BE2C (cell line): ENCODE measurements around the gene LAMTOR1.
"Not testable (repeated sequence)": the region's sequence is repeated elsewhere in the genome, so short reads cannot be mapped to it uniquely, and the experiment has no call there.

Experiments
- DNase-seq: peaks from one replicate; pipeline ENCODE4 v3.0.0-alpha.2; 2020
- H3K27me3 ChIP-seq: fragments of 250-450 bp; sonication (Bioruptor Pico); 2 replicates; pipeline ENCODE4 v1.5.1; 2020; ENCODE audit warnings: mild to moderate bottlenecking
- H3K36me3 ChIP-seq: fragments of 250-450 bp; sonication (Bioruptor Pico); 2 replicates; pipeline ENCODE4 v1.5.1; 2020; ENCODE audit warnings: mild to moderate bottlenecking
- H3K4me1 ChIP-seq: fragments of 250-450 bp; sonication (Bioruptor Pico); 2 replicates; pipeline ENCODE4 v1.5.1; 2020
- H3K4me3 ChIP-seq: 2 replicates; pipeline ENCODE4 v1.5.1; 2011; ENCODE audit warnings: low read depth, low read length
- H3K9me3 ChIP-seq: fragments of 250-450 bp; sonication (Bioruptor Pico); 2 replicates; pipeline ENCODE4 v1.5.1; 2020
- CTCF ChIP-seq: IDR thresholded peaks from 2 replicates; pipeline ENCODE4 v1.5.1; 2012; ENCODE audit warnings: mild to moderate bottlenecking, low read depth, low read length

LAMTOR1 gene

GRCh38 chr11:72140661-72141060 lies 37.6 kb upstream of the LAMTOR1 start:
- H3K4me3 ChIP-seq: no peak overlapping the region
- H3K36me3 ChIP-seq: no peaks in the 10 kb centered on the region
- TF ChIP-seq CTCF: no peak
- no peak for DNase-seq
- no peaks in the 10 kb centered on the region for H3K9me3 ChIP-seq
- H3K27me3 ChIP-seq: no peaks in the 10 kb centered on the region
- no peaks in the 10 kb centered on the region for H3K4me1 ChIP-seq

GRCh38 chr11:72139500-72139899 lies 36.4 kb upstream of the LAMTOR1 start:
- Histone ChIP-seq H3K9me3 (no peaks in the 10 kb centered on the region), H3K4me1 (no peaks in the 10 kb centered on the region), H3K27me3 (no peaks in the 10 kb centered on the region), H3K36me3 (no peaks in the 10 kb centered on the region), H3K4me3 (no peak overlapping the region)
- no peak for DNase-seq
- no peak for TF ChIP-seq CTCF

- Histone ChIP-seq H3K9me3 (no peaks in the 10 kb centered on the region), H3K4me3 (no peak overlapping the region), H3K4me1 (no peaks in the 10 kb centered on the region), H3K36me3 (no peaks in the 10 kb centered on the region), H3K27me3 (no peaks in the 10 kb centered on the region)
- TF ChIP-seq CTCF: no peak
- no peak for DNase-seq
Observed at GRCh38 chr11:72138821-72139390, 35.8 kb upstream of the LAMTOR1 start.

GRCh38 chr11:72136684-72137262 lies 33.7 kb upstream of the LAMTOR1 start:
- Histone ChIP-seq H3K4me1 (no peaks in the 10 kb centered on the region), H3K36me3 (no peaks in the 10 kb centered on the region), H3K27me3 (no peaks in the 10 kb centered on the region; the same call in 1 of the 2 replicates), H3K4me3 (no peak overlapping the region), H3K9me3 (no peaks in the 10 kb centered on the region)
- no peak for TF ChIP-seq CTCF
- no peak for DNase-seq

- no peak for DNase-seq
- Histone ChIP-seq H3K36me3 (no peaks in the 10 kb centered on the region), H3K9me3 (no peaks in the 10 kb centered on the region), H3K4me1 (no peaks in the 10 kb centered on the region), H3K27me3 (no peaks in the 10 kb centered on the region; the same call in 1 of the 2 replicates), H3K4me3 (no peak overlapping the region)
- TF ChIP-seq CTCF: no peak
Observed at GRCh38 chr11:72135891-72136683, 33.0 kb upstream of the LAMTOR1 start.

- not testable (repeated sequence) for H3K27me3 ChIP-seq, H3K36me3 ChIP-seq, H3K4me1 ChIP-seq, H3K4me3 ChIP-seq, DNase-seq, H3K9me3 ChIP-seq
Observed at GRCh38 chr11:72135473-72135872, 32.4 kb upstream of the LAMTOR1 start, which contains the start of gene FOLR3. FOLR3 (plus strand) TSS chr11:72135725; CDS start chr11:72135953, 228 bp downstream.
